SK-N-SH (cell line): ENCODE results near the gene DHRS9.

Experiments
- CHD2 ChIP-seq: fragments of 150-350 bp; IDR thresholded peaks from 2 replicates; pipeline ENCODE4 v1.6.1; 2018; ENCODE audit warnings: low read length; ENCODE audit not compliant: partially characterized antibody
- EZH2phosphoT487 ChIP-seq: fragments of 200-600 bp; sonication (generic); IDR thresholded peaks from 2 replicates; pipeline ENCODE4 v1.6.1; 2017; ENCODE audit warnings: low read depth, mixed run types, mild to moderate bottlenecking, antibody characterized with exemption, moderate library complexity, borderline replicate concordance
- TF ChIP-seq, protein P1 (sequence below): fragments of 200-600 bp; sonication (generic); IDR thresholded peaks from 2 replicates; pipeline ENCODE4 v1.6.1; 2017; ENCODE audit warnings: antibody characterized with exemption, mild to moderate bottlenecking, moderate library complexity
- TF ChIP-seq, protein P2 (sequence below): IDR thresholded peaks from 2 replicates; pipeline ENCODE4 v1.4.0; 2012; ENCODE audit warnings: low read depth

DNA sequence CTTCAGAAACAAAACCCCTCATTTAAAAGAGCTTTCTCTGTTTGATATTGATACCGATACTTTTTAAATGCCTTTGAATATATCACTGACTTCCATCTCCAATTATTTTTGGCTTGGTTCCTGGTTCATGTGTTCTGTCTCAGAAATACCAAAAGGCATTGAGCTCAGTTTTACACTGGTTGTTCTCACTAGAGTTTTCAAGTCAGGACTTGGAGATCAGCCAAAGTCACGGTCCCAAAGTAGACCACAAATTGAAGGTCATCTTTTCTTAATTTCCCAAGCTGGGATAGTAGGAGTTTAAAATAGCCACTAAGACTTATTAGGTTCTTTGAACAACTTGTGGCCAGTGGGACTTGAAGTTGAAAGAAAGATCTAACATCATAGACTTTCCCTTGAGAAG, 24.2 kb downstream of the DHRS9 start:
- TF ChIP-seq EZH2phosphoT487 = no peak
- TF ChIP-seq CHD2 = no peak
- TF ChIP-seq, protein P1, sequence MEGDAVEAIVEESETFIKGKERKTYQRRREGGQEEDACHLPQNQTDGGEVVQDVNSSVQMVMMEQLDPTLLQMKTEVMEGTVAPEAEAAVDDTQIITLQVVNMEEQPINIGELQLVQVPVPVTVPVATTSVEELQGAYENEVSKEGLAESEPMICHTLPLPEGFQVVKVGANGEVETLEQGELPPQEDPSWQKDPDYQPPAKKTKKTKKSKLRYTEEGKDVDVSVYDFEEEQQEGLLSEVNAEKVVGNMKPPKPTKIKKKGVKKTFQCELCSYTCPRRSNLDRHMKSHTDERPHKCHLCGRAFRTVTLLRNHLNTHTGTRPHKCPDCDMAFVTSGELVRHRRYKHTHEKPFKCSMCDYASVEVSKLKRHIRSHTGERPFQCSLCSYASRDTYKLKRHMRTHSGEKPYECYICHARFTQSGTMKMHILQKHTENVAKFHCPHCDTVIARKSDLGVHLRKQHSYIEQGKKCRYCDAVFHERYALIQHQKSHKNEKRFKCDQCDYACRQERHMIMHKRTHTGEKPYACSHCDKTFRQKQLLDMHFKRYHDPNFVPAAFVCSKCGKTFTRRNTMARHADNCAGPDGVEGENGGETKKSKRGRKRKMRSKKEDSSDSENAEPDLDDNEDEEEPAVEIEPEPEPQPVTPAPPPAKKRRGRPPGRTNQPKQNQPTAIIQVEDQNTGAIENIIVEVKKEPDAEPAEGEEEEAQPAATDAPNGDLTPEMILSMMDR = no peak
- TF ChIP-seq, protein P2, sequence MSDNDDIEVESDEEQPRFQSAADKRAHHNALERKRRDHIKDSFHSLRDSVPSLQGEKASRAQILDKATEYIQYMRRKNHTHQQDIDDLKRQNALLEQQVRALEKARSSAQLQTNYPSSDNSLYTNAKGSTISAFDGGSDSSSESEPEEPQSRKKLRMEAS = no peak
